ENCODE measurements around the gene NPIPB6. TPM values are rescaled to one million over a fixed set of nuclear protein-coding genes. Genes with fewer than 3 reads are reported as not detected.

NPIPB6 gene
- total RNA-seq, 2 donors from 2014 or later, result 13.8 TPM; not detected in 1

DNA sequence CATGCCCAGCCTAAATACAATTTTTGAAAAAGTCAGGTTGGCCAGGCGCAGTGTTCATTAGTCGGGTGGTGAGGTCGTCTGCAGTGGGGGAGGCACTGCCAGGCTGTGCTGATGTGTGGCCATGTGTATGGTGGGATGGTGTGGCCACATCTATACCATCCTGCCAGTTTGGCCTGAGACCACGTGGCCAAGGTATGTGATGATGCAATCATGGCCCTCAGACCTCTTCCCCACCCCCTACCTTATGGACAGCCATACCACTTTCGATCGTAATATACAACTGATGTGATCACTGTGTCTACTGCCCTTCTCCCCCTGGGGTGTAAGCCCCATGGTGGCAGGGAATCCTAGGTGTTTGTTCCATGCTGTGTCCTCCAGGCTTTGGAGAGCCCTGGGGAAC is 47.3 kb downstream of the NPIPB6 start:
- Histone ChIP-seq H3K27me3 (no peaks in the 10 kb centered on the region), H3K4me1 (peaks cover 3% of the 10 kb centered on the region), H3K27ac (no peak overlapping the region), H3K9me3 (no peaks in the 10 kb centered on the region), H3K36me3 (replicated peaks in 1 of 2; ENCODE audit: insufficient read depth in 1 of 2, low read depth in 2 of 2) (no peaks in the 10 kb centered on the region), H3K4me3 (no peak overlapping the region)
- TF ChIP-seq POLR2A (IDR thresholded peaks at IDR 0.05), result no peak
- no peak for ATAC-seq
- 74 to 82% methylated on average over 5 to 6 of the region's 6 CpGs for WGBS, 2 donors
- DNase-seq, result no peak
- intact Hi-C loops (cut with DNase I), result loop anchor here (5.0 kb wide), 1 partner anchor 39 kb away; no protein-coding TSS in a partner anchor

DNA sequence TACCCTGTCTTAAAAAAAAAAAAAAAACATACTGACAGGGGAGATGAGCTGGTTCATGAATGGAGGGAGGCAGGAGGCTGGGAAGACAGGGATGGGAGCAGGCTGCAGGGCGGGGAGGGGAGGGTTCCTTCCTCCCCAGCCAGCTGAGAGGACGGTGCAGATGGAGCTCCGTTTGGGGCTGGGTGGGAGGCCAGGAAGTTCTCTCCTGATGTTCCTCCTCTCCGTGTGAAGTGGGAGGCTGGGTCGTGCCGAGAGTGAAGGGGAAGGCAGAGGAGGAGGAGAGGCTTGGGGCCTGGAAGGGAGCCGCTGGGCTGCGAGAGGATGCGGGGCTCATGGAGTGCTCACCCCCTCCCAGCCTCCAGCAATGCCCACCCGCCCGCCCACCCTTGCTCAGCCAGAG is 49.7 kb downstream of the NPIPB6 start:
- intact Hi-C loops (cut with DNase I), result no loop called here
- Histone ChIP-seq H3K4me3 (no peak overlapping the region), H3K27me3 (no peaks in the 10 kb centered on the region), H3K36me3 (replicated peaks in 1 of 2; ENCODE audit: insufficient read depth in 1 of 2, low read depth in 2 of 2) (no peaks in the 10 kb centered on the region), H3K9me3 (no peaks in the 10 kb centered on the region), H3K4me1 (peaks cover 3% of the 10 kb centered on the region), H3K27ac (no peak overlapping the region)
- DNase-seq (no peak), ATAC-seq (no peak)
- WGBS, 2 donors, result 85 to 86% methylated on average over 10 to 11 of the region's 11 CpGs
- no peak for TF ChIP-seq POLR2A (IDR thresholded peaks at IDR 0.05)
- TF ChIP-seq, protein P1, sequence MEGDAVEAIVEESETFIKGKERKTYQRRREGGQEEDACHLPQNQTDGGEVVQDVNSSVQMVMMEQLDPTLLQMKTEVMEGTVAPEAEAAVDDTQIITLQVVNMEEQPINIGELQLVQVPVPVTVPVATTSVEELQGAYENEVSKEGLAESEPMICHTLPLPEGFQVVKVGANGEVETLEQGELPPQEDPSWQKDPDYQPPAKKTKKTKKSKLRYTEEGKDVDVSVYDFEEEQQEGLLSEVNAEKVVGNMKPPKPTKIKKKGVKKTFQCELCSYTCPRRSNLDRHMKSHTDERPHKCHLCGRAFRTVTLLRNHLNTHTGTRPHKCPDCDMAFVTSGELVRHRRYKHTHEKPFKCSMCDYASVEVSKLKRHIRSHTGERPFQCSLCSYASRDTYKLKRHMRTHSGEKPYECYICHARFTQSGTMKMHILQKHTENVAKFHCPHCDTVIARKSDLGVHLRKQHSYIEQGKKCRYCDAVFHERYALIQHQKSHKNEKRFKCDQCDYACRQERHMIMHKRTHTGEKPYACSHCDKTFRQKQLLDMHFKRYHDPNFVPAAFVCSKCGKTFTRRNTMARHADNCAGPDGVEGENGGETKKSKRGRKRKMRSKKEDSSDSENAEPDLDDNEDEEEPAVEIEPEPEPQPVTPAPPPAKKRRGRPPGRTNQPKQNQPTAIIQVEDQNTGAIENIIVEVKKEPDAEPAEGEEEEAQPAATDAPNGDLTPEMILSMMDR (IDR thresholded peaks at IDR 0.05), result no peak

DNA sequence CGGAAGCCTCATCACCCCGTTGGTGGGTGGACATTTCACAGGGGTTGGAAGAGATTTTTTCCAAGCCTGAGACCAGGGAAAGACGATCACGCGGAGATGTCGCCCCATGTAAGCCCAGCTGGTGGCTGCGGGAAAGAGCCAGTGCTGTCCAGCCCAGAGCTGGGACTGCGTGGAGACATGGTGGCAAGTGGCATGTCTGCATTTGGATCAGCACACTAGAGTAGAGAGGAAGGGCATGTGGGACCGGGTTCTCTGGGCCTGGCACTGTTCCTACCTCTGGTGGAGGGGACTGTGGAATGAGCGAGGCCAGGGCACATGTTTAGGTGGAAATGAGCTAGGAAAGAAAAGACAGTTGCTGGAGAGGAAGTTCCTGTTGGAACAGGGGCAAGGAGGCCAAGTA is 51.0 kb downstream of the NPIPB6 start:
- ATAC-seq (no peak), DNase-seq (no peak)
- 88 to 93% methylated on average over 8 to 10 of the region's 10 CpGs for WGBS, 2 donors
- Histone ChIP-seq H3K4me1 (peaks cover 3% of the 10 kb centered on the region), H3K36me3 (replicated peaks in 1 of 2; ENCODE audit: insufficient read depth in 1 of 2, low read depth in 2 of 2) (no peaks in the 10 kb centered on the region), H3K27ac (no peak overlapping the region), H3K27me3 (no peaks in the 10 kb centered on the region), H3K4me3 (no peak overlapping the region), H3K9me3 (no peaks in the 10 kb centered on the region)
- intact Hi-C loops (cut with DNase I), result no loop called here
- no peak for TF ChIP-seq POLR2A (IDR thresholded peaks at IDR 0.05)
- TF ChIP-seq, protein P1 (IDR thresholded peaks at IDR 0.05), result no peak

DNA sequence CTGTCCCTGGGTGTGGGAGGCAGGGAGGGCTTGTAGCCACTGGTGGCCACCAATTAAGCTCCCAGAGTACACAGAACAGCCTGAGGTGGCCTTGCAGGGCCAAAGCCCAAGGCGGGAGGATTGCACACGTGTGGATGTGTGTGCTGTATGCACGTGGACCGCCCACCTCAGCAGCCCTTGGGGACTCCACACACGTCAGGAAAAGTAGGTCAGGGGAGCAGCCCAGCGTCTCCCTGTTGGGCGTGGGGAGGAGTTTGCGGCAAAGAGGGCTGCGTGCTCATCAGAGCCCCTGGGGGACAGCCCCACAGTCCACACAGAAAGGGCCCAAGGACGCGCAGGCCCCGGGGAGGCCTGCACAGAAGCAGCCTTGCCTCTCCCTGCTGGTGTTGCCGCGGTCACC is 51.4 kb downstream of the NPIPB6 start:
- WGBS, 2 donors, result 79 to 87% methylated on average over 11 to 12 of the region's 14 CpGs
- Histone ChIP-seq H3K27ac (no peak overlapping the region), H3K4me3 (no peak overlapping the region), H3K27me3 (no peaks in the 10 kb centered on the region), H3K9me3 (no peaks in the 10 kb centered on the region), H3K36me3 (replicated peaks in 1 of 2; ENCODE audit: insufficient read depth in 1 of 2, low read depth in 2 of 2) (no peaks in the 10 kb centered on the region), H3K4me1 (peaks cover 1% of the 10 kb centered on the region)
- intact Hi-C loops (cut with DNase I), result no loop called here
- no peak for TF ChIP-seq POLR2A (IDR thresholded peaks at IDR 0.05)
- TF ChIP-seq, protein P1 (IDR thresholded peaks at IDR 0.05), result no peak
- ATAC-seq, result no peak
- DNase-seq, result no peak

DNA sequence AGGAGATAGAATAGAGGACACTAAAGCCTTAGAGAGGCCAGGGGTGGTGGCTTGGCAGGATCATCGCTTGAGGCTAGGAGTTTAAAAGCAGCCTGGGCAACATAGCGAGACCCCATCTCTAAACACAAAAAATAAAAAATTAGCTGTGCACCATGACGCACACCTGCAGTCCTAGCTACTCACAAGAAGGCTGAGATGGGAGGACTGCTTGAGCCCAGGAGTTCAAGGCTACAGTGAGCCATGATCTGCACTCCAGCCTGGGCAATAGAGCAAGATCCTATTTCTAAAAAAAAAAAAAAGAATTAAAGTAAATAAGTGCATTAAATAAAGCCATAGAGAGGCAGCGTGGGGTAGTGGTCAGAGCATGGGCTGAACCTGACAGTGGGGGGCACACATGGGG is 51.9 kb downstream of the NPIPB6 start:
- intact Hi-C loops (cut with DNase I), result no loop called here
- no peaks in the 10 kb centered on the region for H3K9me3 ChIP-seq
- no peak overlapping the region for H3K4me3 ChIP-seq
- no peaks in the 10 kb centered on the region for H3K27me3 ChIP-seq
- no peak overlapping the region for H3K27ac ChIP-seq
- TF ChIP-seq, protein P1 (IDR thresholded peaks at IDR 0.05), result no peak
- no peak for TF ChIP-seq POLR2A (IDR thresholded peaks at IDR 0.05)
- DNase-seq (no peak), ATAC-seq (no peak)
- no peaks in the 10 kb centered on the region for H3K4me1 ChIP-seq
- 87 to 91% methylated on average over 4 of the region's 4 CpGs for whole genome bisulfite sequencing, 2 donors
- no peaks in the 10 kb centered on the region for H3K36me3 ChIP-seq (replicated peaks in 1 of 2; ENCODE audit: insufficient read depth in 1 of 2, low read depth in 2 of 2)
